ENCODE measurements around the gene ICAM2. TPM values are rescaled to one million over a fixed set of nuclear protein-coding genes. Genes with fewer than 3 reads are reported as not detected.

The ICAM2 gene
- total and polyA plus RNA-seq, 9 donors: 26.4 to 35.1 (median 31.4) TPM

- H3K4me1 ChIP-seq (ENCODE audit: control insufficient read depth, insufficient read depth, low read length): peaks cover 55% of the 10 kb centered on the region
- no peaks in the 10 kb centered on the region for H3K9me3 ChIP-seq (replicated peaks; ENCODE audit: control insufficient read depth, low read depth, low read length)
- H3K36me3 ChIP-seq (ENCODE audit: control insufficient read depth, insufficient read depth, low read length): no peaks in the 10 kb centered on the region
- peaks cover 4% of the 10 kb centered on the region for H3K27me3 ChIP-seq (ENCODE audit: control insufficient read depth, insufficient read depth, low read length)
- H3K4me3 ChIP-seq (ENCODE audit: low read length): peak overlapping the region; percentile 54
- H3K27ac ChIP-seq (ENCODE audit: low read length): peak overlapping the region; percentile 93
- WGBS (ENCODE audit: insufficient coverage): 69% methylated on average over 21 of the region's 21 CpGs
- DNase-seq: no peak
Measured at GRCh38 chr17:63989622-63990345, 30.6 kb downstream of the ICAM2 start.

GRCh38 chr17:63988741-63989621 is 31.5 kb downstream of the ICAM2 start:
- H3K27ac ChIP-seq (ENCODE audit: low read length): peak overlapping the region; percentile 93
- 28% methylated on average over 31 of the region's 35 CpGs for WGBS (ENCODE audit: insufficient coverage)
- peaks cover 4% of the 10 kb centered on the region for H3K27me3 ChIP-seq (ENCODE audit: control insufficient read depth, insufficient read depth, low read length)
- H3K9me3 ChIP-seq (replicated peaks; ENCODE audit: control insufficient read depth, low read depth, low read length): no peaks in the 10 kb centered on the region
- H3K4me1 ChIP-seq (ENCODE audit: control insufficient read depth, insufficient read depth, low read length): peaks cover 63% of the 10 kb centered on the region
- peak; percentile 75 for DNase-seq
- no peaks in the 10 kb centered on the region for H3K36me3 ChIP-seq (ENCODE audit: control insufficient read depth, insufficient read depth, low read length)
- peak overlapping the region; percentile 54 for H3K4me3 ChIP-seq (ENCODE audit: low read length)

GRCh38 chr17:63988127-63988478 is 32.3 kb downstream of the ICAM2 start:
- no peak for DNase-seq
- H3K27me3 ChIP-seq (ENCODE audit: control insufficient read depth, insufficient read depth, low read length): peaks cover 4% of the 10 kb centered on the region
- H3K4me1 ChIP-seq (ENCODE audit: control insufficient read depth, insufficient read depth, low read length): peaks cover 72% of the 10 kb centered on the region
- 85% methylated on average over 3 of the region's 5 CpGs for WGBS (ENCODE audit: insufficient coverage)
- no peaks in the 10 kb centered on the region for H3K36me3 ChIP-seq (ENCODE audit: control insufficient read depth, insufficient read depth, low read length)
- H3K27ac ChIP-seq (ENCODE audit: low read length): peak overlapping the region; percentile 93
- peak overlapping the region; percentile 54 for H3K4me3 ChIP-seq (ENCODE audit: low read length)
- H3K9me3 ChIP-seq (replicated peaks; ENCODE audit: control insufficient read depth, low read depth, low read length): no peaks in the 10 kb centered on the region

- H3K27me3 ChIP-seq (ENCODE audit: control insufficient read depth, insufficient read depth, low read length): peaks cover 3% of the 10 kb centered on the region
- H3K36me3 ChIP-seq (ENCODE audit: control insufficient read depth, insufficient read depth, low read length): no peaks in the 10 kb centered on the region
- H3K4me1 ChIP-seq (ENCODE audit: control insufficient read depth, insufficient read depth, low read length): peaks cover 77% of the 10 kb centered on the region
- DNase-seq: no peak
- H3K27ac ChIP-seq (ENCODE audit: low read length): peak overlapping the region; percentile 93
- H3K4me3 ChIP-seq (ENCODE audit: low read length): peak overlapping the region; percentile 54
- H3K9me3 ChIP-seq (replicated peaks; ENCODE audit: control insufficient read depth, low read depth, low read length): no peaks in the 10 kb centered on the region
- 77% methylated on average over 16 of the region's 18 CpGs for WGBS (ENCODE audit: insufficient coverage)
Measured at GRCh38 chr17:63987221-63988126, 33.0 kb downstream of the ICAM2 start.

GRCh38 chr17:63986821-63987220 is 33.6 kb downstream of the ICAM2 start:
- peaks cover 3% of the 10 kb centered on the region for H3K9me3 ChIP-seq (replicated peaks; ENCODE audit: control insufficient read depth, low read depth, low read length)
- H3K4me1 ChIP-seq (ENCODE audit: control insufficient read depth, insufficient read depth, low read length): peaks cover 81% of the 10 kb centered on the region
- no peaks in the 10 kb centered on the region for H3K36me3 ChIP-seq (ENCODE audit: control insufficient read depth, insufficient read depth, low read length)
- WGBS (ENCODE audit: insufficient coverage): 43% methylated on average over 3 of the region's 3 CpGs
- DNase-seq: no peak
- peak overlapping the region; percentile 75 for H3K27ac ChIP-seq (ENCODE audit: low read length)
- no peak overlapping the region for H3K4me3 ChIP-seq (ENCODE audit: low read length)
- peaks cover 2% of the 10 kb centered on the region for H3K27me3 ChIP-seq (ENCODE audit: control insufficient read depth, insufficient read depth, low read length)

- H3K4me1 ChIP-seq (ENCODE audit: control insufficient read depth, insufficient read depth, low read length): peaks cover 83% of the 10 kb centered on the region
- no peak for DNase-seq
- no peaks in the 10 kb centered on the region for H3K36me3 ChIP-seq (ENCODE audit: control insufficient read depth, insufficient read depth, low read length)
- peaks cover 2% of the 10 kb centered on the region for H3K27me3 ChIP-seq (ENCODE audit: control insufficient read depth, insufficient read depth, low read length)
- peak overlapping the region; percentile 94 for H3K27ac ChIP-seq (ENCODE audit: low read length)
- no peak overlapping the region for H3K4me3 ChIP-seq (ENCODE audit: low read length)
- WGBS (ENCODE audit: insufficient coverage): 82% methylated on average over 5 of the region's 13 CpGs
- H3K9me3 ChIP-seq (replicated peaks; ENCODE audit: control insufficient read depth, low read depth, low read length): peaks cover 3% of the 10 kb centered on the region
Measured at GRCh38 chr17:63985387-63986140, 34.9 kb downstream of the ICAM2 start.

GRCh38 chr17:63984651-63985386 is 35.6 kb downstream of the ICAM2 start:
- H3K4me3 ChIP-seq (ENCODE audit: low read length): no peak overlapping the region
- peaks cover 83% of the 10 kb centered on the region for H3K4me1 ChIP-seq (ENCODE audit: control insufficient read depth, insufficient read depth, low read length)

GRCh38 chr17:63984236-63984635 is 36.2 kb downstream of the ICAM2 start:
- Histone ChIP-seq H3K9me3 (replicated peaks; ENCODE audit: control insufficient read depth, low read depth, low read length) (peaks cover 3% of the 10 kb centered on the region), H3K27me3 (ENCODE audit: control insufficient read depth, insufficient read depth, low read length) (no peaks in the 10 kb centered on the region), H3K4me3 (ENCODE audit: low read length) (no peak overlapping the region), H3K36me3 (ENCODE audit: control insufficient read depth, insufficient read depth, low read length) (no peaks in the 10 kb centered on the region), H3K27ac (ENCODE audit: low read length) (peak overlapping the region; percentile 92), H3K4me1 (ENCODE audit: control insufficient read depth, insufficient read depth, low read length) (peaks cover 83% of the 10 kb centered on the region)
- 74% methylated on average over 3 of the region's 5 CpGs for WGBS (ENCODE audit: insufficient coverage)
- no peak for DNase-seq

More at GRCh38 chr17:63984651-63985386, 35.6 kb downstream of the ICAM2 start:
- Histone ChIP-seq H3K9me3 (replicated peaks; ENCODE audit: control insufficient read depth, low read depth, low read length) (peaks cover 3% of the 10 kb centered on the region), H3K27ac (ENCODE audit: low read length) (peak overlapping the region; percentile 94), H3K27me3 (ENCODE audit: control insufficient read depth, insufficient read depth, low read length) (no peaks in the 10 kb centered on the region), H3K36me3 (ENCODE audit: control insufficient read depth, insufficient read depth, low read length) (no peaks in the 10 kb centered on the region)
- 72% methylated on average over 10 of the region's 16 CpGs for WGBS (ENCODE audit: insufficient coverage)
- DNase-seq: peak; percentile 86

GRCh38 chr17:63983320-63983719 is 37.1 kb downstream of the ICAM2 start:
- peak; percentile 72 for DNase-seq
- no peaks in the 10 kb centered on the region for H3K27me3 ChIP-seq (ENCODE audit: control insufficient read depth, insufficient read depth, low read length)
- peak overlapping the region; percentile 92 for H3K27ac ChIP-seq (ENCODE audit: low read length)
- H3K4me3 ChIP-seq (ENCODE audit: low read length): no peak overlapping the region
- H3K9me3 ChIP-seq (replicated peaks; ENCODE audit: control insufficient read depth, low read depth, low read length): peaks cover 3% of the 10 kb centered on the region
- WGBS (ENCODE audit: insufficient coverage): 41% methylated on average over 4 of the region's 7 CpGs
- H3K36me3 ChIP-seq (ENCODE audit: control insufficient read depth, insufficient read depth, low read length): peaks cover 3% of the 10 kb centered on the region
- peaks cover 87% of the 10 kb centered on the region for H3K4me1 ChIP-seq (ENCODE audit: control insufficient read depth, insufficient read depth, low read length)
